ENCODE data around the gene SOBP.

GRCh38 chr6:107589934-107590333 lies 100.0 kb downstream of the SOBP start:
- TF ChIP-seq CTCF (IDR thresholded peaks at IDR 0.05), result no peak
- no peak for TF ChIP-seq EP300 (IDR thresholded peaks at IDR 0.05)
- TF ChIP-seq POLR2A (IDR thresholded peaks at IDR 0.05), result no peak

All from upper lobe of left lung (tissue), 4 donors.